H1 (cell line): ENCODE results near the gene SRPK3.

ENCODE experiments used
- CTCF ChIP-seq, 3 experiments: IDR thresholded peaks; 1 replicate in 2 of 3; 2 replicates in 1 of 3; pipeline versions ENCODE4 v1.5.1 to v1.6.1; 2011; ENCODE audit warnings: low read length in 3 of 3, mild to moderate bottlenecking in 3 of 3, inconsistent platforms in 2 of 3, low read depth in 1 of 3, moderate library complexity in 1 of 3; ENCODE audit not compliant: insufficient read depth in 1 of 3; ENCODE audit errors: control extremely low read depth in 1 of 3
- EP300 ChIP-seq, 2 experiments: IDR thresholded peaks; 1 replicate in 1 of 2; 2 replicates in 1 of 2; pipeline ENCODE4 v1.6.1; 2011 to 2012; ENCODE audit warnings: low read depth in 2 of 2, low read length in 2 of 2, mild to moderate bottlenecking in 2 of 2, borderline replicate concordance in 1 of 2, inconsistent platforms in 1 of 2, moderate library complexity in 1 of 2
- GTF2F1 ChIP-seq: IDR thresholded peaks from 2 replicates; pipeline ENCODE4 v1.6.1; 2012; ENCODE audit warnings: low read depth, low read length, improper control_type of control experiment, borderline replicate concordance
- HDAC6 ChIP-seq: IDR thresholded peaks from one replicate; pipeline ENCODE4 v1.7.1; 2012; ENCODE audit warnings: low read depth, mild to moderate bottlenecking, inconsistent platforms, low read length, moderate library complexity
- JUN ChIP-seq: IDR thresholded peaks from 2 replicates; pipeline ENCODE4 v1.6.1; 2011; ENCODE audit warnings: low read depth, mild to moderate bottlenecking, improper control_type of control experiment, low read length
- MAFK ChIP-seq: IDR thresholded peaks from 2 replicates; pipeline ENCODE4 v1.6.1; 2012; ENCODE audit warnings: low read depth, mild to moderate bottlenecking, improper control_type of control experiment, low read length
- SIN3A ChIP-seq, 2 experiments: IDR thresholded peaks in 1 of 2; conservative IDR thresholded peaks in 1 of 2; 2 replicates each; pipeline ENCODE4 v1.6.1; 2011 to 2012; ENCODE audit warnings: low read length in 2 of 2, improper control_type of control experiment in 1 of 2, low read depth in 1 of 2, mild to moderate bottlenecking in 1 of 2
- SP2 ChIP-seq: IDR thresholded peaks from 2 replicates; pipeline ENCODE4 v1.6.1; 2012; ENCODE audit warnings: mild to moderate bottlenecking, low read length, inconsistent platforms
- TAF7 ChIP-seq: optimal IDR thresholded peaks from 2 replicates; pipeline ENCODE3; 2011; ENCODE audit warnings: low read depth, mild to moderate bottlenecking, inconsistent platforms, low read length, moderate library complexity, borderline replicate concordance
- TCF12 ChIP-seq: IDR thresholded peaks from 2 replicates; pipeline ENCODE4 v1.6.1; 2011; ENCODE audit warnings: low read depth, mild to moderate bottlenecking, low read length

GRCh38 chrX:153816831-153817690 is 36.2 kb downstream of the SRPK3 start:
- TF ChIP-seq CTCF (IDR thresholded peaks at IDR 0.05; ENCODE audit: control extremely low read depth in 1 of 3, insufficient read depth in 1 of 3, low read depth in 1 of 3, low read length in 3 of 3): no peak
- no peak for TF ChIP-seq JUN
- TF ChIP-seq GTF2F1: no peak
- TF ChIP-seq SIN3A (conservative IDR thresholded peaks at IDR 0.05 in 1 of 2, IDR thresholded peaks at IDR 0.05 in 1 of 2; ENCODE audit: low read depth in 1 of 2, low read length in 2 of 2): no peak
- TF ChIP-seq TCF12: no peak
- no peak for TF ChIP-seq MAFK
- no peak for TF ChIP-seq EP300 (IDR thresholded peaks at IDR 0.05; ENCODE audit: borderline replicate concordance in 1 of 2, low read depth in 2 of 2, low read length in 2 of 2)
- TF ChIP-seq HDAC6: no peak
- no peak for TF ChIP-seq SP2
- no peak for TF ChIP-seq TAF7
